WTC11 (cell line): ENCODE data around the gene GNAT3. TPM values are rescaled to one million over a fixed set of nuclear protein-coding genes. Genes with fewer than 3 reads are reported as not detected.

Source experiments
- ATAC-seq: fragments of 200-7000 bp; cut with Tn5 transposase; 2 replicates; pipeline ENCODE4 v1.10.0; 2021; ENCODE audit warnings: mild to moderate bottlenecking, moderate library complexity
- CTCF ChIA-PET: fragments of 300-600 bp; sonication (Branson Sonifier 250); formaldehyde crosslinking; loops from one replicate; lab custom pipeline; 2021; ENCODE audit warnings: antibody characterized with exemption; lab: Charles Lee
- POLR2A ChIA-PET: fragments of 350-600 bp; sonication (Branson Sonifier 250); formaldehyde crosslinking; loops from one replicate; lab custom pipeline; 2021; ENCODE audit warnings: antibody characterized with exemption; lab: Charles Lee
- DNase-seq: peaks from one replicate; pipeline ENCODE4 v3.0.0; 2021; ENCODE audit warnings: low spot score
- H3K27ac Mint-ChIP-seq: 2 replicates; pipeline ENCODE4 v1.8.0; 2021; ENCODE audit warnings: mixed read lengths
- H3K27me3 Mint-ChIP-seq: 2 replicates; pipeline ENCODE4 v1.8.0; 2021; ENCODE audit warnings: low read depth, mild to moderate bottlenecking, moderate library complexity, mixed read lengths
- H3K36me3 Mint-ChIP-seq: 2 replicates; pipeline ENCODE4 v1.8.0; 2021; ENCODE audit warnings: mixed read lengths
- H3K4me1 Mint-ChIP-seq: 2 replicates; pipeline ENCODE4 v1.8.0; 2022; ENCODE audit warnings: mixed read lengths
- H3K4me3 Mint-ChIP-seq: 2 replicates; pipeline ENCODE4 v1.8.0; 2021; ENCODE audit warnings: mild to moderate bottlenecking, moderate library complexity, mixed read lengths
- H3K9me3 Mint-ChIP-seq: 2 replicates; pipeline ENCODE4 v1.8.0; 2021; ENCODE audit warnings: mixed read lengths
- CBFB ChIP-seq: sonication (generic); formaldehyde crosslinking; IDR thresholded peaks from 2 replicates; pipeline ENCODE4 v1.8.1; 2022; ENCODE audit warnings: mild to moderate bottlenecking, low read depth, missing genetic modification reagents
- FOXP1 ChIP-seq: sonication (generic); formaldehyde crosslinking; IDR thresholded peaks from 2 replicates; pipeline ENCODE4 v1.8.0; 2022; ENCODE audit warnings: missing genetic modification reagents, mild to moderate bottlenecking, moderate library complexity, borderline replicate concordance
- GTF2I ChIP-seq: fragments of 250-450 bp; sonication (Bioruptor Pico); conservative IDR thresholded peaks from 2 replicates; pipeline ENCODE4 v1.4.0; 2021; ENCODE audit warnings: mild to moderate bottlenecking
- MYBL2 ChIP-seq: sonication (generic); formaldehyde crosslinking; IDR thresholded peaks from 2 replicates; pipeline ENCODE4 v1.8.1; 2023; ENCODE audit warnings: mild to moderate bottlenecking, moderate library complexity, missing genetic modification reagents
- OVOL2 ChIP-seq: fragments of 250-450 bp; sonication (Bioruptor Pico); IDR thresholded peaks from 2 replicates; pipeline ENCODE4 v1.9.0; 2021; ENCODE audit warnings: mild to moderate bottlenecking, borderline replicate concordance
- PRRX2 ChIP-seq: fragments of 250-450 bp; sonication (Bioruptor Pico); IDR thresholded peaks from 2 replicates; pipeline ENCODE4 v1.8.0; 2021; ENCODE audit warnings: mild to moderate bottlenecking
- RELA ChIP-seq: sonication (generic); formaldehyde crosslinking; IDR thresholded peaks from 2 replicates; pipeline ENCODE4 v1.8.1; 2022; ENCODE audit warnings: missing genetic modification reagents, mild to moderate bottlenecking, borderline replicate concordance
- TCF7 ChIP-seq: sonication (generic); formaldehyde crosslinking; IDR thresholded peaks from 2 replicates; pipeline ENCODE4 v1.8.0; 2022; ENCODE audit warnings: mild to moderate bottlenecking, low read depth, missing genetic modification reagents, moderate library complexity
- ZNF121 ChIP-seq: sonication (generic); formaldehyde crosslinking; IDR thresholded peaks from 2 replicates; pipeline ENCODE4 v1.8.0; 2023; ENCODE audit warnings: missing genetic modification reagents
- ZNF138 ChIP-seq: sonication (generic); formaldehyde crosslinking; conservative IDR thresholded peaks from 2 replicates; pipeline ENCODE4 v1.8.1; 2022; ENCODE audit warnings: mild to moderate bottlenecking, moderate library complexity, missing genetic modification reagents
- ZNF317 ChIP-seq: sonication (generic); formaldehyde crosslinking; IDR thresholded peaks from 2 replicates; pipeline ENCODE4 v1.8.1; 2023; ENCODE audit warnings: low read depth, mild to moderate bottlenecking, moderate library complexity, missing genetic modification reagents, borderline replicate concordance
- ZNF416 ChIP-seq: fragments of 250-450 bp; sonication (Bioruptor Pico); IDR thresholded peaks from 2 replicates; pipeline ENCODE4 v1.9.0; 2021; ENCODE audit warnings: mild to moderate bottlenecking, inconsistent platforms
- total RNA-seq: library from RNA; stranded (reverse); gene quantifications from 3 replicates; pipeline ENCODE4 v1.2.3, GENCODE V29; 2021
- TF ChIP-seq, protein P1 (sequence below): sonication (generic); formaldehyde crosslinking; IDR thresholded peaks from 2 replicates; pipeline ENCODE4 v1.8.0; 2022; ENCODE audit warnings: mild to moderate bottlenecking, missing genetic modification reagents
- TF ChIP-seq, protein P2 (sequence below): sonication (generic); formaldehyde crosslinking; IDR thresholded peaks from 2 replicates; pipeline ENCODE4 v1.8.0; 2023; ENCODE audit warnings: missing genetic modification reagents
- TF ChIP-seq, protein P3 (sequence below): sonication (generic); formaldehyde crosslinking; IDR thresholded peaks from 2 replicates; pipeline ENCODE4 v1.8.0; 2023; ENCODE audit warnings: mild to moderate bottlenecking, missing genetic modification reagents
- TF ChIP-seq, protein P4 (sequence below): sonication (generic); formaldehyde crosslinking; IDR thresholded peaks from 2 replicates; pipeline ENCODE4 v1.8.1; 2023; ENCODE audit warnings: mild to moderate bottlenecking, missing genetic modification reagents
- TF ChIP-seq, protein P5 (sequence below): fragments of 250-450 bp; sonication (Bioruptor Pico); IDR thresholded peaks from 2 replicates; pipeline ENCODE4 v1.9.0; 2021; ENCODE audit warnings: moderate library complexity, mild to moderate bottlenecking, inconsistent platforms, borderline replicate concordance
- TF ChIP-seq, protein P6 (sequence below): sonication (generic); formaldehyde crosslinking; IDR thresholded peaks from 2 replicates; pipeline ENCODE4 v1.8.0; 2022; ENCODE audit warnings: mild to moderate bottlenecking, missing genetic modification reagents
- TF ChIP-seq, protein P7 (sequence below): fragments of 250-450 bp; sonication (Bioruptor Pico); IDR thresholded peaks from 2 replicates; pipeline ENCODE4 v1.9.0; 2021; ENCODE audit warnings: mild to moderate bottlenecking

Gene GNAT3
- total RNA-seq, 1 experiment from 2014 or later = not detected

DNA sequence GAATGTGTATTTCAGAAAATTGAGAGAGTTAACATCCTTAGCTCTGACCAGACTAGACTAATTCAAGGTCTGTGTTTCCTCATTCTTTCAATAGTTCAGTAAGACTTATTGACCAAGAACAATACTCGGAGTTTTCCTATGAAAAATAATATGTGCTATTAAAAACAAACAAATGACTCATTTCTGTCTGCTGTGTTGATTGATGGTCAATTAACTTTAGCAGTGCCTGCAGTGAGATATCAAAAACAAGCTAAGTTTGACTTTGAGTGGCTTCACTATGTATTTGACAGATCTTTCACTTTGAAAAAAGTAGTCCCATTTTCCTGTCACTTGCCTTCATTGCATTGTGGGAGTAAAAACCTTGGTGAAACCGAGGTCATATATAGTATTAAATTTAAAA lies 91.0 kb downstream of the GNAT3 start:
- H3K4me1 Mint-ChIP-seq = peaks cover 3% of the 10 kb centered on the region; the same call in 1 of the 2 replicates
- DNase-seq (no peak), ATAC-seq (no peak)
- ChIA-PET CTCF (no interaction called here), POLR2A (no interaction called here)
- TF ChIP-seq MYBL2 (no peak), OVOL2 (CRISPR knock-in tag) (no peak), RELA (no peak)
- TF ChIP-seq, protein P1, sequence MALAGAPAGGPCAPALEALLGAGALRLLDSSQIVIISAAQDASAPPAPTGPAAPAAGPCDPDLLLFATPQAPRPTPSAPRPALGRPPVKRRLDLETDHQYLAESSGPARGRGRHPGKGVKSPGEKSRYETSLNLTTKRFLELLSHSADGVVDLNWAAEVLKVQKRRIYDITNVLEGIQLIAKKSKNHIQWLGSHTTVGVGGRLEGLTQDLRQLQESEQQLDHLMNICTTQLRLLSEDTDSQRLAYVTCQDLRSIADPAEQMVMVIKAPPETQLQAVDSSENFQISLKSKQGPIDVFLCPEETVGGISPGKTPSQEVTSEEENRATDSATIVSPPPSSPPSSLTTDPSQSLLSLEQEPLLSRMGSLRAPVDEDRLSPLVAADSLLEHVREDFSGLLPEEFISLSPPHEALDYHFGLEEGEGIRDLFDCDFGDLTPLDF (CRISPR knock-in tag) = no peak
- no peaks in the 10 kb centered on the region for H3K36me3 Mint-ChIP-seq
- no peak overlapping the region for H3K4me3 Mint-ChIP-seq
- no peak overlapping the region for H3K27ac Mint-ChIP-seq
- H3K9me3 Mint-ChIP-seq = 0 out of 2 replicates have a peak, but pooled peaks cover 6% of the 10 kb centered on the region
- no peaks in the 10 kb centered on the region for H3K27me3 Mint-ChIP-seq

DNA sequence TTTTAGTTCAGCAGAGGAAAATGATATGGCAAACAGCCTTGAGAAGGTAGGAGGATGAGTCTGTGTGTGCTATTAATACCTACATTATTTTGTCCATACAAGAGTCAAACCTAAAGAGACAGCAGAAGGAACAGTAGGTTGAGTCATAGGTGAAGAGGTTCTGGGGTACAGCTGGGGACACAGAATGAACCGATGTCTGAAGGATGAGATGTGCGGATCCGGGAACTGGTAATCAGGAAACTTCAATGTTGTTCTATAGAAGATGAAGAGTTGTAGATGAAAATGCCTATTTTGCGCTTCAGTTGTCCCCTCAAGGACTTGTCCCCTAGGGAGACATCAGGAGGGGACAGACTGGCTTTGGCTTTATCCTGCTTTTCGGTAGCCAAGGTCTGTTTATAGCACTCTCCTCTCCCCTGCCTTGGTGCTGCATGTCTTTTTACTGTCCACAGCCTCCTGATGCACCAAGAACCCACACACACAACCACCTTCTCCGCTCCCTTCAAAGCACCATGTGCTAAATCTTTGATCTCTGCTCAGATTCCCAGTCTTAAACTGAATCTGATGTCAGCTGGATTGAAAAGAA lies 94.6 kb downstream of the GNAT3 start:
- Mint-ChIP-seq H3K27me3 (no peaks in the 10 kb centered on the region), H3K36me3 (no peaks in the 10 kb centered on the region), H3K9me3 (0 out of 2 replicates have a peak, but pooled peaks cover 6% of the 10 kb centered on the region), H3K27ac (no peak overlapping the region), H3K4me3 (no peak overlapping the region), H3K4me1 (peaks cover 7% of the 10 kb centered on the region)
- ChIA-PET CTCF (no interaction called here), POLR2A (no interaction called here)
- TF ChIP-seq CBFB (CRISPR knock-in tag) = no peak
- no peak for TF ChIP-seq ZNF416 (CRISPR knock-in tag)
- no peak for TF ChIP-seq FOXP1 (CRISPR knock-in tag)
- TF ChIP-seq, protein P2, sequence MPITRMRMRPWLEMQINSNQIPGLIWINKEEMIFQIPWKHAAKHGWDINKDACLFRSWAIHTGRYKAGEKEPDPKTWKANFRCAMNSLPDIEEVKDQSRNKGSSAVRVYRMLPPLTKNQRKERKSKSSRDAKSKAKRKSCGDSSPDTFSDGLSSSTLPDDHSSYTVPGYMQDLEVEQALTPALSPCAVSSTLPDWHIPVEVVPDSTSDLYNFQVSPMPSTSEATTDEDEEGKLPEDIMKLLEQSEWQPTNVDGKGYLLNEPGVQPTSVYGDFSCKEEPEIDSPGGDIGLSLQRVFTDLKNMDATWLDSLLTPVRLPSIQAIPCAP (CRISPR knock-in tag) = no peak
- TF ChIP-seq, protein P3, sequence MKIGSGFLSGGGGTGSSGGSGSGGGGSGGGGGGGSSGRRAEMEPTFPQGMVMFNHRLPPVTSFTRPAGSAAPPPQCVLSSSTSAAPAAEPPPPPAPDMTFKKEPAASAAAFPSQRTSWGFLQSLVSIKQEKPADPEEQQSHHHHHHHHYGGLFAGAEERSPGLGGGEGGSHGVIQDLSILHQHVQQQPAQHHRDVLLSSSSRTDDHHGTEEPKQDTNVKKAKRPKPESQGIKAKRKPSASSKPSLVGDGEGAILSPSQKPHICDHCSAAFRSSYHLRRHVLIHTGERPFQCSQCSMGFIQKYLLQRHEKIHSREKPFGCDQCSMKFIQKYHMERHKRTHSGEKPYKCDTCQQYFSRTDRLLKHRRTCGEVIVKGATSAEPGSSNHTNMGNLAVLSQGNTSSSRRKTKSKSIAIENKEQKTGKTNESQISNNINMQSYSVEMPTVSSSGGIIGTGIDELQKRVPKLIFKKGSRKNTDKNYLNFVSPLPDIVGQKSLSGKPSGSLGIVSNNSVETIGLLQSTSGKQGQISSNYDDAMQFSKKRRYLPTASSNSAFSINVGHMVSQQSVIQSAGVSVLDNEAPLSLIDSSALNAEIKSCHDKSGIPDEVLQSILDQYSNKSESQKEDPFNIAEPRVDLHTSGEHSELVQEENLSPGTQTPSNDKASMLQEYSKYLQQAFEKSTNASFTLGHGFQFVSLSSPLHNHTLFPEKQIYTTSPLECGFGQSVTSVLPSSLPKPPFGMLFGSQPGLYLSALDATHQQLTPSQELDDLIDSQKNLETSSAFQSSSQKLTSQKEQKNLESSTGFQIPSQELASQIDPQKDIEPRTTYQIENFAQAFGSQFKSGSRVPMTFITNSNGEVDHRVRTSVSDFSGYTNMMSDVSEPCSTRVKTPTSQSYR = no peak
- DNase-seq (no peak), ATAC-seq (no peak)

DNA sequence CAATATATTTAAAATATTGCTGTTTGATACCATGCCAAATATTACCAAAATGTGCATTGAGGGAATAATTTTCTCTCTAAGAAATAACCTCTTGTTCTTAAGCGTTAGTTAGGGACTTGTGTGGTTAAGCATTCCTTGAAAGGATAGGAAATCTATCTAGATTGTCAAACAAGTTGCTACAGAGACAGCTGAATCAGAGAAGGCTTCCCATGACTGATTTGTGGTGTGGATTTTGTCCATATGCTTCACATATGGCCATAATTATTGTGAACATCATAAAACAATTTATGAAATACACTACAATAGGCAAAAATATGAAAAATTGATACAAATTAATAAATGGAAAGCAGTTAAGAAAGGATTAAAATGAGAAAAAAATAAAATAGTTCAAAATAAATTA lies 96.3 kb downstream of the GNAT3 start:
- Mint-ChIP-seq H3K27ac (no peak overlapping the region), H3K36me3 (no peaks in the 10 kb centered on the region), H3K4me3 (no peak overlapping the region), H3K27me3 (no peaks in the 10 kb centered on the region), H3K4me1 (peaks cover 3% of the 10 kb centered on the region), H3K9me3 (no peaks in the 10 kb centered on the region)
- ChIA-PET POLR2A (no interaction called here), CTCF (no interaction called here)
- ATAC-seq (no peak), DNase-seq (no peak)
- TF ChIP-seq GTF2I (CRISPR knock-in tag) (no peak), ZNF138 (CRISPR knock-in tag) (no peak), ZNF317 (CRISPR knock-in tag) (no peak), PRRX2 (no peak), ZNF121 (CRISPR knock-in tag) (no peak), TCF7 (no peak), RELA (no peak)
- TF ChIP-seq, protein P4, sequence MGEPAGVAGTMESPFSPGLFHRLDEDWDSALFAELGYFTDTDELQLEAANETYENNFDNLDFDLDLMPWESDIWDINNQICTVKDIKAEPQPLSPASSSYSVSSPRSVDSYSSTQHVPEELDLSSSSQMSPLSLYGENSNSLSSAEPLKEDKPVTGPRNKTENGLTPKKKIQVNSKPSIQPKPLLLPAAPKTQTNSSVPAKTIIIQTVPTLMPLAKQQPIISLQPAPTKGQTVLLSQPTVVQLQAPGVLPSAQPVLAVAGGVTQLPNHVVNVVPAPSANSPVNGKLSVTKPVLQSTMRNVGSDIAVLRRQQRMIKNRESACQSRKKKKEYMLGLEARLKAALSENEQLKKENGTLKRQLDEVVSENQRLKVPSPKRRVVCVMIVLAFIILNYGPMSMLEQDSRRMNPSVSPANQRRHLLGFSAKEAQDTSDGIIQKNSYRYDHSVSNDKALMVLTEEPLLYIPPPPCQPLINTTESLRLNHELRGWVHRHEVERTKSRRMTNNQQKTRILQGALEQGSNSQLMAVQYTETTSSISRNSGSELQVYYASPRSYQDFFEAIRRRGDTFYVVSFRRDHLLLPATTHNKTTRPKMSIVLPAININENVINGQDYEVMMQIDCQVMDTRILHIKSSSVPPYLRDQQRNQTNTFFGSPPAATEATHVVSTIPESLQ (CRISPR knock-in tag) = no peak
- TF ChIP-seq, protein P5, sequence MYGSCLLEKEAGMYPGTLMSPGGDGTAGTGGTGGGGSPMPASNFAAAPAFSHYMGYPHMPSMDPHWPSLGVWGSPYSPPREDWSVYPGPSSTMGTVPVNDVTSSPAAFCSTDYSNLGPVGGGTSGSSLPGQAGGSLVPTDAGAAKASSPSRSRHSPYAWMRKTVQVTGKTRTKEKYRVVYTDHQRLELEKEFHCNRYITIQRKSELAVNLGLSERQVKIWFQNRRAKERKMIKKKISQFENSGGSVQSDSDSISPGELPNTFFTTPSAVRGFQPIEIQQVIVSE (CRISPR knock-in tag) = no peak
- TF ChIP-seq, protein P6, sequence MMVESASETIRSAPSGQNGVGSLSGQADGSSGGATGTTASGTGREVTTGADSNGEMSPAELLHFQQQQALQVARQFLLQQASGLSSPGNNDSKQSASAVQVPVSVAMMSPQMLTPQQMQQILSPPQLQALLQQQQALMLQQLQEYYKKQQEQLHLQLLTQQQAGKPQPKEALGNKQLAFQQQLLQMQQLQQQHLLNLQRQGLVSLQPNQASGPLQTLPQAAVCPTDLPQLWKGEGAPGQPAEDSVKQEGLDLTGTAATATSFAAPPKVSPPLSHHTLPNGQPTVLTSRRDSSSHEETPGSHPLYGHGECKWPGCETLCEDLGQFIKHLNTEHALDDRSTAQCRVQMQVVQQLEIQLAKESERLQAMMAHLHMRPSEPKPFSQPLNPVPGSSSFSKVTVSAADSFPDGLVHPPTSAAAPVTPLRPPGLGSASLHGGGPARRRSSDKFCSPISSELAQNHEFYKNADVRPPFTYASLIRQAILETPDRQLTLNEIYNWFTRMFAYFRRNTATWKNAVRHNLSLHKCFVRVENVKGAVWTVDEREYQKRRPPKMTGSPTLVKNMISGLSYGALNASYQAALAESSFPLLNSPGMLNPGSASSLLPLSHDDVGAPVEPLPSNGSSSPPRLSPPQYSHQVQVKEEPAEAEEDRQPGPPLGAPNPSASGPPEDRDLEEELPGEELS = no peak
- TF ChIP-seq, protein P7, sequence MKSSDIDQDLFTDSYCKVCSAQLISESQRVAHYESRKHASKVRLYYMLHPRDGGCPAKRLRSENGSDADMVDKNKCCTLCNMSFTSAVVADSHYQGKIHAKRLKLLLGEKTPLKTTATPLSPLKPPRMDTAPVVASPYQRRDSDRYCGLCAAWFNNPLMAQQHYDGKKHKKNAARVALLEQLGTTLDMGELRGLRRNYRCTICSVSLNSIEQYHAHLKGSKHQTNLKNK (CRISPR knock-in tag) = no peak
